BJ (cell line): ENCODE results near the gene HSD11B2. TPM values are rescaled to one million over a fixed set of nuclear protein-coding genes. Genes with fewer than 3 reads are reported as not detected.

Source experiments
- CTCF ChIA-PET: fragments of 350-600 bp; formaldehyde crosslinking; extraction: SDS; loops from one replicate; lab custom pipeline; 2021; ENCODE audit warnings: antibody characterized with exemption, inconsistent platforms; lab: Yijun Ruan, JAX
- POLR2A ChIA-PET: fragments of 300-600 bp; sonication (Branson Sonifier 250); formaldehyde crosslinking; extraction: SDS; loops from one replicate; lab custom pipeline; 2021; ENCODE audit warnings: antibody characterized with exemption; lab: Charles Lee
- DNase-seq: peaks from one replicate; pipeline ENCODE4 v3.0.0-alpha.2; 2011; ENCODE audit warnings: low read depth
- H3K27me3 ChIP-seq: 2 replicates; pipeline ENCODE4 v1.6.0; 2011; ENCODE audit warnings: low read length; ENCODE audit not compliant: control insufficient read depth, insufficient read depth
- H3K36me3 ChIP-seq: 2 replicates; pipeline ENCODE4 v1.5.1; 2011; ENCODE audit warnings: low read length; ENCODE audit not compliant: control insufficient read depth, insufficient read depth
- H3K4me3 ChIP-seq: 2 replicates; pipeline ENCODE4 v1.5.1; 2011; ENCODE audit warnings: low read depth, mild to moderate bottlenecking, control low read depth, low read length
- polyA plus RNA-seq: library from polyadenylated mRNA; depleted of rRNA; stranded (reverse); fragments of >200 nt; gene quantifications from 2 replicates; pipeline ENCODE4 v1.2.3, GENCODE V29; 2011
- TF ChIP-seq, protein P1 (sequence below): IDR thresholded peaks from 2 replicates; pipeline ENCODE4 v1.5.1; 2011; ENCODE audit warnings: low read depth, mild to moderate bottlenecking, control low read depth, inconsistent platforms, low read length, moderate library complexity; ENCODE audit not compliant: insufficient read depth

Gene HSD11B2
- polyA plus RNA-seq, 1 experiment = 0.07 TPM

DNA sequence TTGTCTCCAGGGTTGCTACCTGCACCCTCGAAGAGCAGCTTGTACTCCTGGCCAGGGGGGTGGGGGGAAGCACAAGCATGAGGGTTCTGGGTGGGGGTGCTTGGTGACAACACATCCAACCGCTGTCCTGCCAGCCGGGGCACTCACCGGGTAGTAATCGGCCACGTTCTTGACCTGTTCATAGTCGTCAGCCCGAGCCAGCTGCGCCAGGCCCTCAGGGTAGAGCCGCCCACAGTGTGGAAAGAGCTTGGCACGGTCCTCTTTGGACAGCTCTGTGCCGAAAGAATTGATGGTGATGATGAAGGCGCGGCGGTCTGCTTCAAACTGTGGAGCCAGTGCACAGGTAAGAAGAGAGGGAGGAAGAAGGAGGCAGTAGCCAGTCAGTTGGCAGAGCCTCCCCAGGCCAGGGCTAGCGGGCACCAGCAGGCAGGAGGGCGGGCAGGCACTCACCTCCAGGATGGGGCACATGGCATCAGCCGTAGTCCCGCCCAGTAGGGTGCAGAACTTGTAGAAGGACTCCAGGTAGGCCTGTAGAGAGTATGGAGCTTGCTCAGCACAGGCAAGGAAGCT lies 8.0 kb downstream of the HSD11B2 start:
- ChIA-PET POLR2A (no interaction called here), CTCF (interaction anchor here (1.0 to 4.5 kb wide), 3 partner anchors 9 to 27 kb away, joined by 3 to 26 read pairs (median 5); no protein-coding TSS in a partner anchor)
- Histone ChIP-seq H3K27me3 (no peaks in the 10 kb centered on the region), H3K4me3 (no peak overlapping the region), H3K36me3 (peaks cover 10% of the 10 kb centered on the region)
- TF ChIP-seq, protein P1, sequence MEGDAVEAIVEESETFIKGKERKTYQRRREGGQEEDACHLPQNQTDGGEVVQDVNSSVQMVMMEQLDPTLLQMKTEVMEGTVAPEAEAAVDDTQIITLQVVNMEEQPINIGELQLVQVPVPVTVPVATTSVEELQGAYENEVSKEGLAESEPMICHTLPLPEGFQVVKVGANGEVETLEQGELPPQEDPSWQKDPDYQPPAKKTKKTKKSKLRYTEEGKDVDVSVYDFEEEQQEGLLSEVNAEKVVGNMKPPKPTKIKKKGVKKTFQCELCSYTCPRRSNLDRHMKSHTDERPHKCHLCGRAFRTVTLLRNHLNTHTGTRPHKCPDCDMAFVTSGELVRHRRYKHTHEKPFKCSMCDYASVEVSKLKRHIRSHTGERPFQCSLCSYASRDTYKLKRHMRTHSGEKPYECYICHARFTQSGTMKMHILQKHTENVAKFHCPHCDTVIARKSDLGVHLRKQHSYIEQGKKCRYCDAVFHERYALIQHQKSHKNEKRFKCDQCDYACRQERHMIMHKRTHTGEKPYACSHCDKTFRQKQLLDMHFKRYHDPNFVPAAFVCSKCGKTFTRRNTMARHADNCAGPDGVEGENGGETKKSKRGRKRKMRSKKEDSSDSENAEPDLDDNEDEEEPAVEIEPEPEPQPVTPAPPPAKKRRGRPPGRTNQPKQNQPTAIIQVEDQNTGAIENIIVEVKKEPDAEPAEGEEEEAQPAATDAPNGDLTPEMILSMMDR = no peak
- no peak for DNase-seq

DNA sequence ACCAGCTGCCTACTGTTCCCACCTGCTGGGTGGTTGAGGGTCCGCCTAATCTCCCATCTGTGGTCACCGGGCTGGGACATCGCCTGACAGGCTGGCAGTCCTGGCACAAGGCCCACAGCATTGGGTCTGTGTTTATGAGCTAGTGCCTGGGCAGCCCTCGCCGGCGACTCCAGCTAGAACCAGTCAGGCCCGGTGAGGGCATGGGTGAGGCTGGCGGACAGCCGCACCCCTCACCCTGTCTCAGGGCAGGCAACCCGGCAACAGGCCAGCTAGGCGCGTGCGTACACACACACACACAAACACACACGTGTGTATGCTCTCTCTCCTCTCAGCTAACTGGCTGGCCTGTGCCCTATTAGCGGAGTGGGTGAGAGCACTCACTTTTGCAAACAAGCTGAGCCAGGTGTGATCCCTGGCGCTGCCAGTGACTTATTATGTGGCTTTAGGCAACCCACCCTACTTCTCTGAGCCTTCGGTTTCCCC lies 10.4 kb downstream of the HSD11B2 start:
- Histone ChIP-seq H3K4me3 (no peak overlapping the region), H3K27me3 (no peaks in the 10 kb centered on the region), H3K36me3 (peaks cover 12% of the 10 kb centered on the region)
- TF ChIP-seq, protein P1 = no peak
- CTCF ChIA-PET = interaction anchor here (0.9 to 4.5 kb wide), 2 partner anchors 14 to 17 kb away, joined by 4 to 26 read pairs; no protein-coding TSS in a partner anchor
- POLR2A ChIA-PET = no interaction called here
- DNase-seq = no peak

DNA sequence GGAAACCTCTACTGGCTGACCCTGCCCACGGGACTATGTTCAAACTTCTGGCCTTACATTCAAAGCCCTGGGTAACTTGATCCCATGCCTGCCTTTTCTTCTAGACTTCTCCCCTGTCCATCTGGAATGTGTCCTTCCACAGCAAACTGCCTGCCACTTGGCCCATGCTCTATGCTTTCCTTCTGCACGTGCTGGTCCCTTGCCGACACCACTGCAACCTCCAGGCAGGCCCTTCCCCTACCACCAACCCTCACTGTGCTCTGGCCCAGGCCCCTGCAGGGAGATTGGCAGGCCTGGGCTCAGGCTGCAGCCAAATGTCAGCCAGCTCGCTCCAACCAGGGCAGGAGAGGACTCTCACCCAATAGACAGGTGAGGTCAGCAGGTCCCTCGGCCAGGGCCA lies 11.0 kb downstream of the HSD11B2 start:
- CTCF ChIA-PET = interaction anchor here (0.6 to 4.5 kb wide), 5 partner anchors 14 to 167 kb away, joined by 3 to 26 read pairs (median 4); no protein-coding TSS in a partner anchor
- TF ChIP-seq, protein P1 = no peak
- no peak overlapping the region for H3K4me3 ChIP-seq
- POLR2A ChIA-PET = no interaction called here
- H3K27me3 ChIP-seq = no peaks in the 10 kb centered on the region
- DNase-seq = no peak
- H3K36me3 ChIP-seq = peaks cover 12% of the 10 kb centered on the region

- CTCF ChIA-PET = interaction anchor here (1.3 to 6.4 kb wide), 4 partner anchors 9 to 23 kb away, joined by 4 to 47 read pairs (median 21); partner anchors contain the start of gene HSD11B2
- POLR2A ChIA-PET = no interaction called here
Measured at GRCh38 chr16:67442581-67443255, 11.8 kb downstream of the HSD11B2 start.

GRCh38 chr16:67443265-67443664 lies 12.3 kb downstream of the HSD11B2 start:
- TF ChIP-seq, protein P1 = no peak
- H3K27me3 ChIP-seq = no peaks in the 10 kb centered on the region
- peaks cover 12% of the 10 kb centered on the region for H3K36me3 ChIP-seq
- no peak for DNase-seq
- ChIA-PET POLR2A (no interaction called here), CTCF (interaction anchor here (1.0 to 6.4 kb wide), 6 partner anchors 10 to 104 kb away, joined by 3 to 47 read pairs (median 8); partner anchors contain the start of gene HSD11B2)
- no peak overlapping the region for H3K4me3 ChIP-seq

More at GRCh38 chr16:67442581-67443255, 11.8 kb downstream of the HSD11B2 start:
- H3K36me3 ChIP-seq = peaks cover 12% of the 10 kb centered on the region
- no peak overlapping the region for H3K4me3 ChIP-seq
- TF ChIP-seq, protein P1 = no peak
- no peak for DNase-seq
- H3K27me3 ChIP-seq = no peaks in the 10 kb centered on the region
